Measurements from ENCODE around the gene CNOT6.

CNOT6 gene

DNA sequence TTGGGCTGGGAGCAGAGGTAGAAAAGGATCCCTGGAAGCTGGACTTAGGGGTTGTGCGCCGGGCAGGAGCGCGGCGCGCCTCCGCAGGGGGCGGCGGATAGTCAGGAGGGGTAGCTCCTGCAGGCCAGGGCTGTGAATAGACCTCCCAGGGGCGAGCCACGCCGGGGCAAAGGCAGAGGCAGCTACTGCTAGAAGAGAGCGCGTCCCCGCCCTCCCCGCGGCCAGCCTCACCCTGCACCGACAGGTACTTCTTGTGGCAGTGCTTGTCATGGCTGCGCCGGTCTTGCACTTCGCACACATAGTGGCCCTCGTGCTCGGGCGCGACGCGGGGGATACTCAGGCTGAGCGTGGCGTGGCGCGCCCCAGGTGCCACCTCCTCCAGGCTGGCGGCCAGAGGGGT, 127.1 kb downstream of the CNOT6 start:
- DNase-seq (ENCODE audit: low spot score): no peak

DNA sequence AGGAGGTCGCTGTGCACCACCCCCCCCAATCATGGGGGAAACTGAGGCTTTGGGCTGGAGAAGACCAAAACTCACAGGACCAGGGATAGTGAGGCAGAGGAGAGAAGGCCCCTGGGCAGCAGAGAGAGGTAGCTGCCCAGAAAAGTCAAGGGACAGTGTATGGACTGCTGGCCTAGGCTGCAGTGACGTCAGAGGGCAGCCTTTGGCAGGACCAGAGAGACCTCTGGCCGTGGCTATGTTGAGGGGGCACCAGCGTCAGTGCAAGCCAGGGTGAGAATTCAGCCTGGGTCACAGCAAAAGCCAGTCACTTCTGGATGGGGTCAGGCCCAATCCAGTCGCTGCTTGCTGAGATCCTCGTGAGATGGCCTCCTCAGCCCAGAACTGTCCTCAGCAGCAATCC, 128.7 kb downstream of the CNOT6 start:
- DNase-seq (ENCODE audit: low spot score): no peak

DNA sequence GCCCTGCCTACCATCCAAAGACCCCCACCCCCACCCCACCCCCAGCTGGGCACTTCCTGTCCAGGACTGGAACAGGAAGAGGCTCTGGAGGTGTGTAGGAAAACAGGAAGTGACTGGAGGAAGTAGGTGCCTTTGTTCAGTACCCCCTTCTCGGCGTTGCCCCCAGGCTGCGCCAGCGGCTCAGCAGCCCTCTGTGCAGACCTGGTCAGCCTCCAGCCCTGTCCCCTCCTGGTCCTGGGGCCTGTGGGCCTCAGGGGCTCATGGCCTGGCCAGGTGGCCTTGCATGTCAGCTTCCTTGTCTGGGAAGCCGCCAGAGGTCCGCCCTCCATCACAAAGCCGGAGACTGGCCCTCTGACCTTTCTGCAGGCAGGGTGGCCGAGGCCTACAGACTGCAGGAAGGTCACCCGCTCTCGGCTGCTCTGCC, 129.2 kb downstream of the CNOT6 start:
- DNase-seq (ENCODE audit: low spot score): no peak

DNA sequence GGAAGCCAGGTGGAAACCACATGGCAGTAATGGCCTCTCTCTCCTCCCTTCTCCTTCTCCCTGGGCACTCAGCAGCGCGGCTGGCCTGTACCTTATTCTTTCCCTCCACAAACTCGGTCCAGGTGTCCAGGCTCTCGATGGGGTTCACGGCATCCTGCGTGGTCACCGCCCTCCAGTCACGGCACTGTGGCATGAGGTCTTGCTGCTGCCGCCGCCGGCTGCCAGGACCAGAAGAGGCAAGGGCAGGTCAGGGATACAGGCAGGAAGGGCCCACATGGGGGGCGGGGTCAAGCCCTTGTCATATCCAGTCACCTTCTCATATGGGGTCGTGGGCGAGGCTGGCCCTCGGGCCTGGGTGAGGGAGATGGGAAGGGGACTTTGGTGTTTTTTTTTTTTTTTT, 129.7 kb downstream of the CNOT6 start:
- no peak for DNase-seq (ENCODE audit: low spot score)

DNA sequence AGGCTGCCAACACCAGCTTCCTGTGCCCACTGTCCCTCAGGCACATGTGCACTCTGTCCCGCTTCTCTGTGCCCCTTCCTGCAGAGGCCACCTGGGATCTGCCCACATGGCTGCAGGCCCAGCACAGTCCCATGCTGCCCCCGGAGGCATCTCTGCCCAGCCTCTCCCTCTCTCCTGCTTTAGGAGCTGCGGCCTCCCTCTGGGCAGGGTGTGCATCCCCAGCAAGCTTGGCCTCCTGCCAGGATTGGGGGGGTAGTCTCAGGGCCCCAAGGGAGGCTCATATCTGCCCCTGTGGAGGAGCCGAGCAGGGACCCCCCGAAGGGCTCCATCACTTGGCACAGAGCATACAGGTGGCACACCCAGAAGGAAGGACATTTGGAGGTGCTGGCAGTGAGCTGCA, 130.4 kb downstream of the CNOT6 start:
- DNase-seq (ENCODE audit: low spot score): no peak

DNA sequence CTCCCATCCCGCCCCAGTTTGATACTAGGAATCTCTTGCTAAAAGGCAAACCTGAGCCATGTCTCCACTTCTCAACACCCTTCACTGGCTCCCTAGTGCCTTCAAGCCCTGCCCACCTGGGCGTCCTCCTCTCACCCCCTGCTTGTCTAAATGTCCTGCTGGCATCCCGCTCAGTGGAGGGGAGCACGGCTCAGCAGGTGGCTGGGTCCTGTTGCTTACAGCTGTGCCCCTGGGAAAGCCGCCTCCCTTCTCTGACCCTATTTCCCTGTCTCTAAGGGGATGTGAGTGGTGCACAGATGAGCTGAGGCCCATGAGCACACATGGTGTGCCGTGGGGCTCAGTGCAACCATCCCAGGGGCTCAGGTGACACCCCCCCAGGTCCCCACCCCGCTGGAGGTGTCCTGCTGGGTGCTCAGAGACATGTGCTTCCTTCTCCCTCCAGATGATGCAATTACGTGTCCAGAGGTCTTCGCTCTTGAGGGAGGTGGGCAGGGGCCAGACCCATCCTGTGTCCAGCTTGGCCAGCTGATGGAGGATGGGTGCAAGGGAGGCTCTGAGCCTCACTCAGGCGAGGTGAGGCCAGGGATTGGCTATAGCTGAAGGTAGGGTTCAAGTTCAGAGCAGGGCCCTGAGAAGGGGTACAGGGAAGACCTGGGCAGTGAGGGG, 131.1 kb downstream of the CNOT6 start:
- DNase-seq (ENCODE audit: low spot score): no peak

DNA sequence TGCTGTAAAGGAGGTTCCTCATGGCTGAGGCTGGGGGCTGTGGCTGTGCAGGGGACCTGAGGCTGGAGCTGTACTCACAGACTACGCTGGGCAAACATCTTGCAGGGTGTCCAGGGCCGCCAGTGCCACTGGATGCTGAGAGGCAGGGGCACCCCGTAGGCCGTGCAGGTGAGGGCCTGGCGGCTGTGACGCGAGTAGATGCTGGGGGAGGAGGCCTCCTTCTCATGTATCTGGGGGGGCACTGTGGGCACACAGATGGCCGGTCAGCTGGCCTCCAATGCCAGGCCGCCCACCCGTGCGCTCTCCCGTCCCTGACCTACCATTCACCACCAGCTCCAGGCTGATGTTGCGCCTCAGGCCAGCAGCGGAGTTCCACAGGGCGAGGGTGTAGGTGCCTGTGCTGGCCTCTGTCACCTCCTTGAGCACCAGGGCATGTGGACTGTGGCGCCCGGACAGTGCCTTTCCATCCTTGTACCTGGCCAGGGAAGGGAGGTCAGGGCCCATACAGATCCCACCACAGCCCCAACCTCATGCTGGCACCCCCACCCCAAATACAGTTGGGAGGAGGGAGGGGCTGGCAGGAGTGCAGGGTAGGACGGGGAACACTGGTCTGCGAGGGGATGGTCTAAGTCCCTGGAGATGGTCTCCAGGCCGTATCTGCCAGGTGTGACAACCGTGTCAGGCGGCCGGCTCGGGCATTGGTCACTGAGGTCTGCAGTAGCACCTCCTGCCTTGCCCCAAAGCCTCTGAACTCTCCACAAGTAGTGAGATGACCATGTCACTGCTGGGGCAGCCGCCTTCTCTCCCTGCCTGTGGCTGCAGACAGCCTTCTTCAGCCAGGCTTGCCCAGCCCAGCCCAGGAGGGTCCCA, 131.8 kb downstream of the CNOT6 start:
- no peak for DNase-seq (ENCODE audit: low spot score)

DNA sequence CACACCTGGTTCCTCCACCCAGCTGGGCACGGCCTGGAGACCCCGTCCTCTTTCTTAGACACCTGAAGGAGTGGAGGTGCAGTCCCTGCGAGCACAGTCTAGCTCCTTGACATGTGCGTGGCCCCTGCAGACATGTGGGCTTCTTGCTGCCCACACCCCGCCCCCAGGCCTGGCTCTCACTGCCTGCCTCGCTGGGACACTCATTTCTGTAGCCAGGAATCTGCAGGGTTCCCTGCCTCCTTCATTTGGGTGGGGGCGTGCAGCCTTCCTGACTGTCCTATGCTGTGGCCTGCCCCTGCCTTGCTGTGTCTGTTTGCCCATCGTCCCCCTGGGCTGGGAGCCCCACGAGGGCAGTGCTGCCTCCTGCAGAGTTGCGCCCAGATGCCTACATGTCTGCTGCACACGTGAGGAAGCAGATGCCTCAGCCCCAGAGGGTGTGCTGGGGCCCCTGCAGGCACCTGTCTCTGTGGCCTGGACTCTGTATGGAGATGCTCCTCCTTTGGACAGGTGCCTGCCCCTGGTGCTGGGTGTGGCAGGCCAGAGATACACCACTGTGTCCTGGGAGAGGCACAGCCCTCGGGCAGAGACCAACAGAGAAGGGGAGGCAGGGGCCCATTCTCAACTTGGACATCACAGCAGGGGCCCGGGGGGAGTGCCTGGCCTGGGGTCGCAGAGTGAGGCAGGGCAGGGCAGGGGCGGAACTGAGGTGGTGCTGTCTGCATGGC, 132.6 kb downstream of the CNOT6 start:
- no peak for DNase-seq (ENCODE audit: low spot score)

DNA sequence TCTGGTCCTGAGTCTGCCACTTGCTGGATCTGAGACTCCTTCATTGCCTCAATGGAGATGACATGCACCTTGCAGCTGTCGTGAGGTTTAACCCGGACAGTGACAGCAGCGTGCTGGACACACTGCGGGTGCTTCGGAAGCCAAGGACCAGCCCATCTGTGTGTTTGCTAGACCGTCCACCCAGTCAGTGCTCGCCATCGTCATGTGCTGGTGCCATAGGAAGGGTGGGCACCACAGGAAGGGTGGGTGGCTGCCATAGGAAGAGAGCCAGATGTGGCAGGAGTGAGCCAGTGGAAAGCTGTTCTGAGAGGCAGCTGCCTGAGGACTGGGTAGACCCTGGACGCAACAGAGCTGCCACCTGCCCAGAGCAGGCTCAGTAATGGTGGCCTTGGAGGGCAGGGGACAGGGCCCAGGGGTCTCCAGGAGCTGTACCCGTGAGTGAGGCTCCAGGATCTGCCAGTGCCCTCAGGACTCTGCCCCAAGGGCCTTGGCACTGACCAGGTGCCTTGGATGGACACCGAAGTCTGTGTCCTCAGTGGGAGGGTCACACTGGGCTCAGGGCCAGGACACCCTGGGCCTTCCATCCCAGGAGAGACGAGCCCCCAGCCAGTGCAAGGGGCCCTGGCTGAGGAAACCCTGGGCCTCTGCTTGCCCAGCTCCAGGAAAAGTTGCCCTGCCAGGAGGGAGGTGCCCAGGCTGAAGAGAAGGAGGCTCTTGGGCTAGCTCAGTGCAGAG, 133.4 kb downstream of the CNOT6 start:
- no peak for DNase-seq (ENCODE audit: low spot score)
